Thoracic aorta (tissue), 2 donors: ENCODE results near the gene C1orf94. TPM values are rescaled to one million over a fixed set of nuclear protein-coding genes. Genes with fewer than 3 reads are reported as not detected.
"Not testable (repeated sequence)": the region's sequence is repeated elsewhere in the genome, so short reads cannot be mapped to it uniquely, and the experiment has no call there.

Experiments
- ATAC-seq: fragments of 150-250 bp; one replicate; pipeline ENCODE4 v1.8.0; 2017; ENCODE audit warnings: low read depth; ENCODE audit not compliant: insufficient number of reproducible peaks, low FRiP score
- DNase-seq: peaks from one replicate; pipeline ENCODE4 v3.0.0-alpha.2; 2020; ENCODE audit warnings: low spot score
- H3K27ac ChIP-seq, 2 donors: fragments of 200-600 bp; sonication (generic); 1 replicate in 1 of 2; 2 replicates in 1 of 2; pipeline ENCODE4 v1.5.1; 2016; ENCODE audit warnings: mild to moderate bottlenecking in 2 of 2, moderate library complexity in 2 of 2
- H3K27me3 ChIP-seq: fragments of 200-600 bp; sonication (generic); replicated peaks from 2 replicates; pipeline ENCODE4 v1.6.0; 2016; ENCODE audit warnings: mild to moderate bottlenecking; ENCODE audit not compliant: insufficient read depth
- H3K36me3 ChIP-seq: fragments of 200-600 bp; sonication (generic); one replicate; pipeline ENCODE4 v1.5.1; 2016
- H3K4me1 ChIP-seq, 2 donors: fragments of 200-600 bp; sonication (generic); 1 replicate in 1 of 2; 2 replicates in 1 of 2; pipeline versions ENCODE4 v1.5.1 to v1.6.0; 2016; ENCODE audit warnings: low read depth in 2 of 2, mild to moderate bottlenecking in 1 of 2; ENCODE audit not compliant: control insufficient read depth in 1 of 2
- H3K4me3 ChIP-seq: fragments of 200-600 bp; sonication (generic); 2 replicates; pipeline ENCODE4 v1.5.1; 2016; ENCODE audit warnings: mild to moderate bottlenecking
- H3K9me3 ChIP-seq: fragments of 200-600 bp; sonication (generic); 2 replicates; pipeline ENCODE4 v1.5.1; 2016
- CTCF ChIP-seq: fragments of 200-600 bp; sonication (generic); IDR thresholded peaks from one replicate; pipeline ENCODE4 v1.5.1; 2019; ENCODE audit warnings: antibody characterized with exemption
- total RNA-seq, 2 donors: library from RNA; depleted of rRNA; stranded (reverse); fragments of >200 nt; gene quantifications; one replicate each; pipeline versions ENCODE4 v1.1.0 to v1.2.3, GENCODE V29; 2016

Gene C1orf94
- total RNA-seq, 2 donors from 2014 or later = not detected

DNA sequence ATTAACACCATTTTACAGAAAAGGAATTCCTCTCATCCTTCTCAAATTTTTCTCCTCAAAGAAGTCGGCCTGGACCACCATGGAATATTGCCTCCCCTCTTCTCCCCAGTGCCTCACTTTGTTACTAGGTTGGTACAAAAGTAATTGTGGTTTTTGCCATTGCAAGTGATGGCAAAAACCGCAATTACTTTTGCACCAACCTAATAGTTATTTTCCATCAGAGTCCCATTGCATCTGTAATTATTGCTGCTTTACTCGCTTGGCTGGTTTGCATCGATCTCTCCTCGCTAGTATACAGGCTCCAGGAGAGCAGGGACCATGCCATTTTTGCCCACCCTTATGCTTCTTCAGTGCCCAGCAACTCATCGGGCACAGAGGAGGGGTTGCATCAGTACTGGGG, 963 bp upstream of the C1orf94 start:
- no peak for TF ChIP-seq CTCF

GRCh38 chr1:34178072-34178471, 1.4 kb downstream of the C1orf94 start:
- no peak for ATAC-seq
- no peak for TF ChIP-seq CTCF
- Histone ChIP-seq H3K36me3 (no peaks in the 10 kb centered on the region), H3K27me3 (peaks cover 5% of the 10 kb centered on the region), H3K4me3 (no peak overlapping the region), H3K9me3 (no peaks in the 10 kb centered on the region), H3K4me1 (no peaks in the 10 kb centered on the region), H3K27ac (no peak overlapping the region)
- no peak for DNase-seq

More for the DNA sequence above, 963 bp upstream of the C1orf94 start:
- no peak overlapping the region for H3K4me3 ChIP-seq
- no peak overlapping the region for H3K27ac ChIP-seq
- H3K4me1 ChIP-seq = no peaks in the 10 kb centered on the region
- ATAC-seq = no peak
- H3K27me3 ChIP-seq = peaks cover 5% of the 10 kb centered on the region
- no peaks in the 10 kb centered on the region for H3K9me3 ChIP-seq
- no peaks in the 10 kb centered on the region for H3K36me3 ChIP-seq
- no peak for DNase-seq

DNA sequence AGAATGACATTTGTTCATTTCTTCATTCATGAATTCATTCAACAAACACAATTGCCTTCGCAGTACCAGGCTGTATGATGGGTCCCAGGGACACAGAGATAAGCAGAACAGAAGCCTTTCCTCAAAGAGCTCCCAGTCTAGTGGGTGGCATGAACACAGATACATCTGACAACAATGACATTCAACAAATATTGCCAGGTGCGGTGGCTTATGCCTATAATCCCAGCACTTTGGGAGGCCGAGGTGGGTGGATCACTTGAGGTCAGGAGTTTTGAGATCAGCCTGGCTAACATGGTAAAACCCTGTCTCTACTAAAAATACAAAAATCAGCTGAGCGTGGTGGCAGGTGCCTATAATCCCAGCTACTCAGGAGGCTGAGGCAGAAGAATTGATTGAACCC, 6.7 kb downstream of the C1orf94 start:
- H3K4me1 ChIP-seq, H3K4me3 ChIP-seq, DNase-seq, H3K36me3 ChIP-seq, H3K9me3 ChIP-seq, ATAC-seq, H3K27me3 ChIP-seq, H3K27ac ChIP-seq: not testable (repeated sequence)

- TF ChIP-seq CTCF = no peak
- no peaks in the 10 kb centered on the region for H3K36me3 ChIP-seq
- ATAC-seq = no peak
- DNase-seq = no peak
- H3K27me3 ChIP-seq = no peaks in the 10 kb centered on the region
- no peak overlapping the region for H3K4me3 ChIP-seq
- no peaks in the 10 kb centered on the region for H3K4me1 ChIP-seq
- no peaks in the 10 kb centered on the region for H3K9me3 ChIP-seq
- H3K27ac ChIP-seq = no peak overlapping the region
These were observed 10.2 kb downstream of the C1orf94 start for GRCh38 chr1:34186741-34187494.

- H3K4me1 ChIP-seq = no peaks in the 10 kb centered on the region
- ATAC-seq (no peak), DNase-seq (no peak)
- no peaks in the 10 kb centered on the region for H3K27me3 ChIP-seq
- no peaks in the 10 kb centered on the region for H3K36me3 ChIP-seq
- no peak for TF ChIP-seq CTCF
- H3K9me3 ChIP-seq = no peaks in the 10 kb centered on the region
- H3K27ac ChIP-seq = no peak overlapping the region
- no peak overlapping the region for H3K4me3 ChIP-seq
These were observed 11.7 kb downstream of the C1orf94 start for GRCh38 chr1:34188418-34188817.

- Histone ChIP-seq H3K27ac (no peak overlapping the region), H3K9me3 (no peaks in the 10 kb centered on the region), H3K36me3 (no peaks in the 10 kb centered on the region), H3K27me3 (no peaks in the 10 kb centered on the region), H3K4me3 (no peak overlapping the region), H3K4me1 (no peaks in the 10 kb centered on the region)
- no peak for DNase-seq
- no peak for ATAC-seq
- TF ChIP-seq CTCF = no peak
These were observed 12.3 kb downstream of the C1orf94 start for GRCh38 chr1:34188985-34189384.
